Right lung (tissue), 5 donors: ENCODE results near the gene FRAS1. TPM values are rescaled to one million over a fixed set of nuclear protein-coding genes. Genes with fewer than 3 reads are reported as not detected.
A peak's percentile ranks its signal among the peaks of the same experiment; 100 is the strongest.
"Not testable (repeated sequence)": the region's sequence is repeated elsewhere in the genome, so short reads cannot be mapped to it uniquely, and the experiment has no call there.

Experiments used
- DNase-seq, 2 donors: peaks; one replicate each; pipeline ENCODE4 v3.0.0-alpha.2; 2013
- polyA plus RNA-seq, 5 donors: library from polyadenylated mRNA; unstranded; fragments of 120-200 nt; gene quantifications; one replicate each; pipeline versions ENCODE4 v1.2.1 to v1.2.3, GENCODE V29; 2013; ENCODE audit warnings: inconsistent platforms in 1 of 5, low replicate concordance in 1 of 5; ENCODE audit not compliant: insufficient read length in 5 of 5, insufficient read depth in 1 of 5

The FRAS1 gene
- polyA plus RNA-seq, 5 donors: 23.5 to 45.6 (median 42.8) TPM

DNA sequence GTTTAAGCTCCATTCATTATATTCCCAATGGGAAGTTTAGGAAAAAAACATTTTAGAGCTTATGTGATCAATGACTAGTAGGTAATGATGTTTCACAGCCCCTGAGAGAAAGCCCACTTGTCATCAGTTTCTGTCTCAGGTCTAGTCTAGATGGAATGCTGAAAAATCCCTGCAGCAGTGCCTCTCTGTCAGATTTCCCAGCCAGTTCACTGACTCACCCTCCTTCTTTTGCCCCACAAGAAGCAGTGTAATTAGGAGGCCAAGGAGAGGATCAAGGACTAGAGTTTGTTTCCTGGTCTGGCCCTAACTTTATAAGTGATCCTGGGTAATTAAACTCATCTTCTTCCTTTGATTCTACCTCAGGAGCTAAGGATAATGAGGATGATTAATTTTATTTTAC, 375.8 kb downstream of the FRAS1 start:
- DNase-seq: no peak

- DNase-seq: no peak
Observed at GRCh38 chr4:78437608-78438088, 380.5 kb downstream of the FRAS1 start.

- DNase-seq: no peak
Observed at GRCh38 chr4:78439328-78439727, 382.2 kb downstream of the FRAS1 start.

DNA sequence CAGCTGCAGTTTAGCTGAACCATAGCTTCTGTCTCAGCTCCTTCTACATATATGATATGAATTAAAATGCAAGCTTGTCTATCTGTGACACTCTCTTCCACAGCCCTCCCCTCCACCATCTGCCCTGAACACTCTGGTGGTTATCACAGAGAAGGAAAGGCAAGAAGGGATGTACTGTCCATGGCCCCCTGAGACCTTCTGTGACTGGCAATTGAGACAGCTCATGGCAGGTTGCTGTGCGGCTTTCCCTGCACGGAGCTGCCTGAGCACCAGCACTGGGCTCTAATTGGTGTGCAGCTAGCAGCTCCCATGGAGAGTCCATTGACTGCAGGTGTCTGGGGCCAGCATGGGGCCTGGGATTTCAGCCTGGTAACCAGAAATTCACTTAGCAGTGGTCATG, 384.6 kb downstream of the FRAS1 start:
- DNase-seq: no peak

- no peak for DNase-seq
Observed at GRCh38 chr4:78446619-78447018, 389.5 kb downstream of the FRAS1 start.

- no peak for DNase-seq
Observed at GRCh38 chr4:78451407-78451806, 394.3 kb downstream of the FRAS1 start.

DNA sequence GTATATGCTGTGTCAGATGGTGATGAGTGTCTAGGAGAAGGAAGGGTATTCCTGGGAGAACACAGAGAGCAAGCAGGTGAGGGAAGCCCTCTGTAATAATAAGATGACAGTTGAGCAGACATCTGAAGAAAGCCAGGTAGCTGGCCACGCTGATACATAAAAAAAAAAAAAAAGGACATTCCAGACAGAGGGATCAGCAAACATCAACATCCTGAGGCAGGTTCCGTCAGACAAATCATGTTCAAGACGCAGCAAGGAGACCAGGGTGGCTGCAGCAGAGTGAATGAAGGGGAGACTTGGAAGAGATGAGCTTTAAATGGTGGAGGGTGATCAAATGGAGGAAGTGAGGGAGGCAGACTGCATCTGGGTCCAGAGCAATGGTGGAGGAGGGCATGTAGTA, 396.9 kb downstream of the FRAS1 start:
- no peak for DNase-seq

GRCh38 chr4:78457751-78458150, 400.6 kb downstream of the FRAS1 start:
- no peak for DNase-seq

- no peak for DNase-seq
Observed at GRCh38 chr4:78459327-78459726, 402.2 kb downstream of the FRAS1 start.

GRCh38 chr4:78460368-78460767, 403.2 kb downstream of the FRAS1 start:
- DNase-seq: no peak

DNA sequence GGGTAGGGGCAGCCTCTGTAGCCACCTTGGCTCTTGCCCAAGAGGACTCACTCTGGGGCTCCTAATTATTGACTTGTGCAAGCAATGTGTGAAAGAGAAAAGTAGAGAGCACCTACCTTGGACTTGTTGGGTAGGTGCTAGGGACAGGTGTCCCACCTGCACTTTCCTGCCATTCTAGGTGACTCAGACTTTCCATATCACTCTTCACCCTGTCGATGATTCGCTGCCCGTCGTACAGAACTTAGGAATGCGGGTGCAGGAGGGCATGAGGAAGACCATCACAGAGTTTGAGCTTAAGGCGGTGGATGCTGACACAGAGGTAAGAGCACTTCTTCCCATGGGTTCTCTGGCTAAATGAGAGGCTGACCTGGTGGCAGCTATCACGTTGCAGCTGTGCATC, 407.1 kb downstream of the FRAS1 start:
- no peak for DNase-seq

DNA sequence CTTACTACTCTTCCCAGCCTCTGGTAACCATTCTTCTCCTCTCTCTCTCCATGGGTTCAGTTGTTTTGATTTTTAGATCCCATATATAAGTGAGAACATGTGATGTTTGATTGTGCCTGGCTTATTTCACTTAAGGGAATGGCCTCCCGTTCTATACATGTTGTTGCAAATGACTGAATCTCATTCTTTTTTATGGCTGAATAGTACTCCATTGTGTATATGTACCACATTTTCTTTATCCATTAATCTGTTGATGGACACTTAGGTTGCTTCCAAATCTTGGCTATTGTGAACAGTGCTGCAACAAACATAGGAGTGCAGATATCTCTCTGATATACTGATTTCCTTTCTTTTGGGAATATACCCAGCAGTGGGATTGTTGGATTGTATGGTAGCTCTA, 410.1 kb downstream of the FRAS1 start:
- DNase-seq: not testable (repeated sequence)

GRCh38 chr4:78468272-78468671, 411.1 kb downstream of the FRAS1 start:
- peak in 1 of 2 donors; percentile 29 for DNase-seq

DNA sequence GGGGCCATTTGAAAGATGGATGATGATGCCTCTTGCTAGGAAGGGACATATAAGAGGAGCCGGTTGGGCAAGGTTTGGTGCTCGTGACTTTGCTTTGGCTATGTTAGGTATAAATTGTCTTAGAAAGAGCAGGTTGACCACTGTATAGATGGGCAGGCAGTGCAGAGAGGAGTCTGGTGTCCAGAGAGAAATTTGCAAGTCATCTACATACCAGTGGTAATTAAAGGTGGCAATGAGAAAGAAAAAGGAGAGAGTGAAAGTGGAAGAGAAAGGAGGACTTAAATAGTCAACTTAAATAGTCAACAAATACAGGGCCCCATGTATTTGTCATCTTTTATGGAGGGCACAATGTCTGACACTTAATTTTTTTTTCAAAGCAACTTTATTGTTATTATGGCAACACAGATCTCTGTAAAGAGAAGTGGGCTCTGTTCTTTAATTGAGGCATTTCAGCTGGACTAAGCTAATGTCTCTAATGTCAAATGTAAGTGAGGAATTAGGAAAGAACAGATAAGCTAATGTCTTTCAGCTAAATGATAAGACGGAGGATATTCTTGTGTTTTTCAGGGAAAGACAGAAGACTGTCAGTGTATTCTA, 419.1 kb downstream of the FRAS1 start:
- peak in 1 of 2 donors; percentile 10 for DNase-seq

GRCh38 chr4:78477276-78477675, 420.2 kb downstream of the FRAS1 start:
- DNase-seq: no peak

DNA sequence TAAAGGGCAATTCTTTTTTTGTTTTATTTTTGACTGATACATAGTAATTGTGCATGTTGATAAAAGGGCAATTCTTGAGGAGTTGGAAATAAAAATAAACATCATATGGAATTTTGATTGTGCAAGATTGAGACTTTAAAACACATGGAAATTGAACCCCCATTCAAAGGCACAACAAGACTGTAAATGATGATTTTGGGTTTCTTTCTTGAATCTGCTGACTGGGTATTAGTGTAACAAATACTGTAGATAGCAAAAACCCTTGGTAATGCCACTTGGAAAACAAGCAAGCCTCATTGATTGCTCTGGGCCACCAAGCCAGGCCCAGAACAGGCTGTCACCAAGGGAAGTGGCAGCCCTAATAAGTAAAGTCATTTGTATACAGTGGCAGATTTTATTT, 421.4 kb downstream of the FRAS1 start:
- no peak for DNase-seq

- DNase-seq: no peak
Observed at GRCh38 chr4:78480286-78480685, 423.2 kb downstream of the FRAS1 start.

DNA sequence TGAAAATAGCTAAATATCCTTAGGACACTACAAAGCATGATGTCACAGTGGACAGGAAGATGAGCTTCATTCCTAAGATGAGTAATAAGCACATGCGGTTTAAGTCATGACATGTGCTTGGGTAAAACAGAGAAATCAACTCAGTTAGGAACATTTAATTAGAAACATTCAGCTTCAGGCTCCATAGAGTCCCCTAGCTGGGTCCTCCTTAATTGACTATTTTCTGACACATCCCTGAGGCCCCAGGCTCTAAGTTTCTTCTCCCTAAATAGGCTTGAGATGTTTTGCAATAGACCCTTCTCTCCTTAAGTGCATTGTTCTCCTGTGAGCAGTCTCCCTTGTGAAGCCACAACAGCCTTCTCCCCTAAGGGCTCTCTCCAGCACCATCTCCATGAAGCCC, 424.1 kb downstream of the FRAS1 start:
- DNase-seq: no peak

DNA sequence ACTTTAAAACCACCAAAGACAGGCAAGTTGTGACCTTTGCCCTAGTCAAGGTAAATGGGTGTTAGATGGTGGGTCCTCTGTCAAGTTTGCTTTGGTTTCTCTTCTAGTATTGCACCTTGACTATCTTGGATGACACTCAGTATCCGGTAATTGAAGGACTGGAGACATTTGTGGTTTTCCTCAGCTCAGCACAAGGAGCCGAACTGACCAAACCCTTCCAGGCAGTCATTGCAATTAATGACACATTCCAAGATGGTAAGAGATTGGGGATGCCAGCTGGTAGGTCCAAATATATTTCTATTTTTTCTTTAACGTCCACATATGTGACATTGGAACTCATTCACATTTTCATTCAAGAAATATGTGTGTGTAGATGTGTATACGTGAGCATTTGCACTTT, 425.2 kb downstream of the FRAS1 start:
- no peak for DNase-seq

DNA sequence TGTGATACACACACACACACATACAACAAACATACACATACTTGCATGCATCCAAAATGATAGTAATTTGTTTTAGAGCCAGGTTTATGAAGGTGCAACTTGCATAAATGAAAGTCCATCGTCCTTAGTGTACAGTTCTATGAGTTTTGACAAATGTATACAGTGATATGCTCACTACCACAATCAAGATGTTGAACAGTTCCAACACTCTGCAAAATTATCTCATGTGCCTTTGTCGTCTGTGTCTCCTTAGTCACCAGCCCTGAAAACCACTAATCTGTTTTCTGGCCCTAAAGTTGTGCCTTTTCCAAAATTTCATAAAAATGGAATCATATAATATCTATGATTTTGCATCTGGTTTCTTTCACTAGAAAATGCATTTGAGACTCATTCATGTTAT, 426.7 kb downstream of the FRAS1 start:
- no peak for DNase-seq

DNA sequence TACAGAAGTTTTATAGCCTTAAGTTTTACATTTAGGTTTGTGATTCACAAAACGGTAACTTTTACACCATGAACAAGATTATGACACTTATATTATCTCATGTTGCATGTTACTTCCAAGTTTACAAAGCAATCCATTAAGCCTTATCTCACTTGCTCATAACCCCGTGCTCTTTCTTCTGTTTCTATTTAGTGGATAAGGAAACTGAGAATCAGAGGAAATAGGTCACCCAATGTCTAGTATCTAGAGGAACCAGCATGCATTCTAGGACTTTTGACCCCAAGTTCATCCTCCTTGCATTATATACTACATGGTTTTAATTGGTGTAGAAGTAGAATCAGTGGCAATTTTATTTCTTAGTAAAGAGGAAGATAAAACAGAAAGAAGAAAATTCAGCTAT, 427.5 kb downstream of the FRAS1 start:
- DNase-seq: no peak

GRCh38 chr4:78493731-78494130, 436.6 kb downstream of the FRAS1 start:
- no peak for DNase-seq

DNA sequence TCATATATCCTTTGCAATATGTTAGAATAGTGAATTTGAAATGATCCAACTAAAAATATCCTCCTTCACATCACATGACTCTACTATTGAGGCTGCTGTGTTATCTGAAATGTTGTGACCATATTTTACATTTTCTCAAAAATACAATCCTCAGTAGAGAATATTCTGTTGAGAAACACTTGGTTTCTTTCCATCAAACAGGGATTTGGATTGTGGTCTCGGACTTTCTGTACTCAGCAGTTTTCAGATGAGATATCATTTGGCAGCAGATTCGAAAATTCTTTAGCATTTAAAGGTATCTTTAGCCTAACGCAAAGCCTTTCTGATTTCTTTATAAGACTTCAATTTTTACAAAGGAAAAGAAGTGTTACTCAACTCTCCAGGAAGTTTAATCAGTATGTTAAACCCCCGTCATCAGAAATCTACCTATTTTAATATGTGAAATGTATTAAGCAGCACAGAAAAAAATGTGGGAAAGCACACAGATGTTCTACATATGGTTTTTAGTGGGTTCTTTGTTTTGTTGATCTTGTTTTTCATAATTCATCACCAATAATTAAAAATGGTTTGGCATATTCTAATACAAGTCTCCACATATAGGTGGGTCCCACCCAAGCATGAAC, 439.0 kb downstream of the FRAS1 start:
- no peak for DNase-seq

DNA sequence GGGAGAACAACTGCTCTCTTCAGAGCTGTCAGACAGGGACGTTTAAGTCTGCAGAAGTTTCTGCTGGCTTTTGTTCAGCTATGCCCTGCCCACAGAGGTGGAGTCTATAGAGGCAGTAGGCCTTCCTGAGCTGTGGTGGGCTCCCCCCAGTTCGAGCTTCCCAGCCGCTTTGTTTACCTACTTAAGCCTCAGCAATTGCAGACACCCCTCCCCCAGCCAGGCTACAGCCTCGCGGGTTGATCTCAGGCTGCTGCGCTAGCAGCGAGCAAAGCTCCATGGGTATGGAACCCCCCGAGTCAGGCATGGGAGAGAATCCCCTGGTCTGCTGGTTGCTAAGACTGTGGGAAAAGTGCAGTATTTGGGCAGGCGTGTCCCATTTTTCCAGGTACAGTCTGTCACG, 449.1 kb downstream of the FRAS1 start:
- DNase-seq: not testable (repeated sequence)
